Skeletal muscle tissue (tissue), 4 donors: ENCODE data around the gene PCARE. TPM values are rescaled to one million over a fixed set of nuclear protein-coding genes. Genes with fewer than 3 reads are reported as not detected.

ENCODE experiments used
- H3K27ac ChIP-seq: one replicate; pipeline ENCODE4 v1.7.0; 2013; ENCODE audit warnings: mild to moderate bottlenecking, low read depth, low read length, inconsistent platforms
- H3K27me3 ChIP-seq, 3 donors: one replicate each; pipeline ENCODE4 v1.7.0; 2013; ENCODE audit warnings: low read length in 3 of 3; ENCODE audit not compliant: control insufficient read depth in 3 of 3, insufficient read depth in 3 of 3
- H3K36me3 ChIP-seq, 3 donors: one replicate each; pipeline ENCODE4 v1.7.0; 2013; ENCODE audit warnings: low read length in 3 of 3; ENCODE audit not compliant: control insufficient read depth in 3 of 3, insufficient read depth in 3 of 3
- H3K4me1 ChIP-seq, 3 donors: one replicate each; pipeline ENCODE4 v1.7.0; 2013; ENCODE audit warnings: low read length in 3 of 3, mild to moderate bottlenecking in 3 of 3; ENCODE audit not compliant: control insufficient read depth in 3 of 3, insufficient read depth in 3 of 3
- H3K4me3 ChIP-seq, 3 donors: one replicate each; pipeline ENCODE4 v1.7.0; 2013; ENCODE audit warnings: low read length in 3 of 3
- H3K9ac ChIP-seq, 3 donors: one replicate each; pipeline ENCODE4 v1.7.0; 2013; ENCODE audit warnings: low read length in 3 of 3, mild to moderate bottlenecking in 3 of 3, moderate library complexity in 2 of 3, low read depth in 1 of 3
- H3K9me3 ChIP-seq, 3 donors: one replicate each; pipeline ENCODE4 v1.7.0; 2013; ENCODE audit warnings: low read length in 3 of 3; ENCODE audit not compliant: control insufficient read depth in 3 of 3
- total RNA-seq: library from RNA; depleted of rRNA; stranded (reverse); fragments of >200 nt; gene quantifications from one replicate; pipeline ENCODE4 v1.2.3, GENCODE V29; 2014
- donor health status: Osteomylitis.

PCARE gene
- total RNA-seq, 1 donor from 2014 or later: under 0.01 TPM

GRCh38 chr2:29025711-29026110 lies 48.6 kb downstream of the PCARE start:
- H3K27me3 ChIP-seq: no peaks in the 10 kb centered on the region
- peaks cover 0 to 63% (median 6%) of the 10 kb centered on the region in 3 donors for H3K36me3 ChIP-seq
- no peak overlapping the region for H3K4me3 ChIP-seq
- no peaks in the 10 kb centered on the region for H3K9me3 ChIP-seq
- peaks cover 0 to 9% (median 0%) of the 10 kb centered on the region in 3 donors for H3K4me1 ChIP-seq
- H3K27ac ChIP-seq: no peak overlapping the region
- H3K9ac ChIP-seq: no peak overlapping the region

DNA sequence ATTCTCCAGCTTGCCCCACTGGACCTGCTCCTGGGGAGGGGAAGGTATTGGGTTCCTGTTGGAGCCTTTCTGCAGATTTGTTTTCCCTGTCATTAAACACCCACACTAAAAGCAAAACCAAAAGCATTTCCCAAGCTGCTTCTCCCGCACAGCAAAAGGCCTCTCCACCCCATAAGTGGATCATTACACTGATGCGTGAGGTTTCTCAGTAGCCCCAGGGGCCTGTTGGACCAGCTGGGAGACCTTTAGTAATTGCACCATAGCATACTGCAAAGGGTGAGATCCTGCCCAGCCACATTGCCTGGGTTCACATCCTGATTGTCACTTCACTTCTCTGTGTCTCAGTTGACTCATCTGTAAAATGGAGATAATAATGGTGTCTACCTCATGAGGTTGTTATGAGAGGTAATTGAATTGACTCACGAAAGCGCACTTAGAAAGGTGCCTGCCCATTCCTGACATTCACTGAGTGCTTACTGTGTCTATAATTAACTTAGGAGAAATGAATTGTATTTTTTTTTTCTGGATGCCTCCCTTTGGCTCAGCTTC lies 49.4 kb downstream of the PCARE start:
- H3K36me3 ChIP-seq: peaks cover 0 to 62% (median 6%) of the 10 kb centered on the region in 3 donors
- H3K9me3 ChIP-seq: no peaks in the 10 kb centered on the region
- H3K4me1 ChIP-seq: peaks cover 0 to 14% (median 0%) of the 10 kb centered on the region in 3 donors
- no peak overlapping the region for H3K27ac ChIP-seq
- no peaks in the 10 kb centered on the region for H3K27me3 ChIP-seq
- no peak overlapping the region for H3K9ac ChIP-seq
- H3K4me3 ChIP-seq: no peak overlapping the region

- Histone ChIP-seq H3K4me3 (no peak overlapping the region), H3K36me3 (peaks cover 0 to 59% (median 6%) of the 10 kb centered on the region in 3 donors), H3K9me3 (no peaks in the 10 kb centered on the region), H3K4me1 (peaks cover 0 to 17% (median 0%) of the 10 kb centered on the region in 3 donors), H3K27me3 (no peaks in the 10 kb centered on the region), H3K27ac (no peak overlapping the region), H3K9ac (no peak overlapping the region)
Observed at GRCh38 chr2:29023188-29023587, 51.1 kb downstream of the PCARE start.

DNA sequence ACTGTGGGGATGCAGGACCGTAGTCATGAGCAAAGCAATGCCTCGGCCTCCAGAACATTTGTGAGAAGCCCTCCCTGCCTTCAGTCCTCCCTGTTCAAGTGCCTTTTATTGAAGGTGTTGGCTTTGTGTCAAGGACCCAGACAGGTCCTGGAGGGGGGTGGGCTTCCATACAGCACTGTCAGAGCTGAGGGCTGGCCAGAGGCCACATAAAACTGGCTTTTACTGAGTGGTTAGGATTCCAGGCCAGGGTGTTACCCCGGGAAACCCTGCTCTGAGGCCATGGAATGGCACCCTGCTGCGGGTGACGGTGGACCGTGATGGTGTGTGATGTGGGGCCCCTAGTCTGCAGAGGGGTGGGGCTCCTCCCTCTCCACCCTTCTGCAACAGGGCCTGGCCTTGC lies 51.6 kb downstream of the PCARE start:
- peaks cover 0 to 59% (median 4%) of the 10 kb centered on the region in 3 donors for H3K36me3 ChIP-seq
- H3K4me3 ChIP-seq: no peak overlapping the region
- no peak overlapping the region for H3K27ac ChIP-seq
- H3K27me3 ChIP-seq: no peaks in the 10 kb centered on the region
- peak overlapping the region in 1 of 3 donors; percentile 16 for H3K9ac ChIP-seq
- no peaks in the 10 kb centered on the region for H3K9me3 ChIP-seq
- peaks cover 0 to 22% (median 0%) of the 10 kb centered on the region in 3 donors for H3K4me1 ChIP-seq

DNA sequence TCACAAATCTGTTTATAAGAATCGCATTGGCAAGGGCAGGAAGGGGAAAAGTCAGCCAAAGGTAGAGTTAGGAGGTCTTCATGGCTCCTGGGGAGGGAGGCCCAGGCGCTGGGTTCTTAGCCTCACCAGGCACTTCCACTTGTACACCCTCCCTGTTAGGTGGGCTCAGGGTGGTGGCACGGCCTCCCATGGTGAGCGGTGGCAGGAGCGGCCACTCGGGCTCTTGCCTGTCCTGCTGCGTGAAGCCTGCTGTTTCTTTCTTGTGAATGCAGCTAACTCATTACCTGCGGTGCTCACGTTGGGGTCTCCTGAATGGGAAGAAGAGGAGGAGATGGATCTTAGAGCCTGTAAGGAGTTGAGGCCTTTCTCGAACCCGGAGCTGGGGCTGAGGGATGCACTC lies 52.4 kb downstream of the PCARE start:
- Histone ChIP-seq H3K27ac (no peak overlapping the region), H3K9ac (peak overlapping the region in 1 of 3 donors; percentile 40), H3K4me1 (peaks cover 0 to 30% (median 2%) of the 10 kb centered on the region in 3 donors), H3K4me3 (no peak overlapping the region), H3K27me3 (no peaks in the 10 kb centered on the region), H3K9me3 (no peaks in the 10 kb centered on the region), H3K36me3 (peaks cover 0 to 55% (median 1%) of the 10 kb centered on the region in 3 donors)

- Histone ChIP-seq H3K9ac (no peak overlapping the region), H3K4me1 (peaks cover 32 to 70% (median 42%) of the 10 kb centered on the region in 3 donors), H3K27ac (no peak overlapping the region), H3K27me3 (no peaks in the 10 kb centered on the region), H3K36me3 (peaks cover 0 to 26% (median 0%) of the 10 kb centered on the region in 3 donors), H3K9me3 (no peaks in the 10 kb centered on the region), H3K4me3 (peak overlapping the region in 1 of 3 donors; percentile 35)
Observed at GRCh38 chr2:29017716-29018435, 56.4 kb downstream of the PCARE start.

DNA sequence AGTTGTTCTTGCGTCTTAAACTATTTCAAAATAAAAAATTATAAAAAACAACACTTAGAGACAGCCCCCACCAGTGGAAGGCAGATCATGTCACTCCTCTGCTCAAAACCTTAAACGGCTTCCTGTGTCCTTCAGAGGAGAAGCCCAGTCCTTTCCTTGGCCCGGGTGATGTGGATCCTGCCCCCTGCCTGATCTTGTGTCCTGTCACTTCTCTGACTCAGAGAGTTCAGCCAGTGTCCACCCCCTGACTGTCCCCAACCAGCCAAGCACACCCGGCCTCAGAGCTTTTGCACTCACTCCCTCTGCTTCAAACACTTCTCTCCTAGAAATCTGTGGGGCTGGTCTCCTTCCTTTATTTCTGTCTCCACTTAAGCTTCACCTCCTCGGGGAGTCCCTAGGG lies 57.8 kb downstream of the PCARE start:
- H3K9ac ChIP-seq: peak overlapping the region in 1 of 3 donors; percentile 92
- peaks cover 46 to 78% (median 55%) of the 10 kb centered on the region in 3 donors for H3K4me1 ChIP-seq
- no peaks in the 10 kb centered on the region for H3K9me3 ChIP-seq
- peak overlapping the region in 1 of 3 donors; percentile 81 for H3K4me3 ChIP-seq
- H3K27ac ChIP-seq: peak overlapping the region; percentile 46
- peaks cover 0 to 16% (median 0%) of the 10 kb centered on the region in 3 donors for H3K36me3 ChIP-seq
- H3K27me3 ChIP-seq: peaks cover 0 to 2% (median 0%) of the 10 kb centered on the region in 3 donors

- H3K4me3 ChIP-seq: peak overlapping the region in 2 of 3 donors; percentile 26 to 81
- H3K27ac ChIP-seq: peak overlapping the region; percentile 46
- no peaks in the 10 kb centered on the region for H3K9me3 ChIP-seq
- peak overlapping the region in 1 of 3 donors; percentile 92 for H3K9ac ChIP-seq
- H3K27me3 ChIP-seq: peaks cover 0 to 2% (median 0%) of the 10 kb centered on the region in 3 donors
- peaks cover 52 to 81% (median 62%) of the 10 kb centered on the region in 3 donors for H3K4me1 ChIP-seq
- peaks cover 0 to 13% (median 0%) of the 10 kb centered on the region in 3 donors for H3K36me3 ChIP-seq
Observed at GRCh38 chr2:29015701-29016470, 58.4 kb downstream of the PCARE start.

DNA sequence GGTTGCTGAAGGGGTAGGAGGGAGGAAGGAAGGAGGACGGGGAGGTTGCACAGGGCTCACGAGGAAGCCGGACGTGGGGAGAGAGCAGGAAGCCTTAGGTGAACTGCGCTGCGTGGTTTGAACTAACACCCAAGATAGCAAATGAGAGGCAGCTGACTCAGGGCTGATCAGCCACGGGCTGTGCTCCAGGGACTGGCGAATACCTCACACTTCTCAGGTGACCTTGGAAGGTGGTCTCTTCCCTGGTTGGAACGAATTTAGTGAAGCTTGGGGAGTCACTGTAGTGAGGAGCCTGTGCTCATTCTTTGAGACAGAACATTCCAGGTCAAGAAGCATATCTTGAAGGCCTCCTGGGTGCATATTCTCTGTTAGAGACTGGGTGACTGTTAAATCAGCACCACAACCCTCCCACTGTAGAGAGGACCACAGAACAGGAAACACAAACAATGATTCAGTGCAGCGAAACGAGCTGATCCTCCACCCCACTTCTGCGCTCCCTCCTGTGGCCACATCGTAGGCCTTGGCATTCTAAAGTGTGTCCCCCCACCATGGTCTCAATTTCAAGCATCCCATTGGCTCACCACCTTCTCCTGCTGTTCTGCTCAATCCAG lies 59.4 kb downstream of the PCARE start:
- H3K9ac ChIP-seq: peak overlapping the region in 2 of 3 donors; percentile 51 to 92
- H3K27ac ChIP-seq: peak overlapping the region; percentile 46

More for the DNA sequence above, 59.4 kb downstream of the PCARE start:
- Histone ChIP-seq H3K9me3 (no peaks in the 10 kb centered on the region), H3K4me1 (peaks cover 62 to 85% (median 71%) of the 10 kb centered on the region in 3 donors), H3K4me3 (peak overlapping the region in 2 of 3 donors; percentile 26 to 81), H3K27me3 (peaks cover 0 to 2% (median 0%) of the 10 kb centered on the region in 3 donors), H3K36me3 (peaks cover 0 to 10% (median 0%) of the 10 kb centered on the region in 3 donors)
